Activated CD4-positive, alpha-beta T cell treated with anti-CD3 and anti-CD28 coated beads, Interleukin-2, Interleukin-6, amounts not matched to agents 100 ng/mL and 50 ng/mL, durations not matched to agents 16 hours and 8 hours (primary cell): ENCODE measurements around the gene CFH.
"Not testable (repeated sequence)": the region's sequence is repeated elsewhere in the genome, so short reads cannot be mapped to it uniquely, and the experiment has no call there.

ENCODE experiments used
- DNase-seq: peaks from one replicate; pipeline ENCODE4 v3.0.0-alpha.2; 2020

CFH gene

GRCh38 chr1:196669051-196669450 lies 17.2 kb downstream of the CFH start:
- DNase-seq, result no peak

GRCh38 chr1:196669693-196670092 lies 17.9 kb downstream of the CFH start:
- DNase-seq, result no peak

GRCh38 chr1:196674908-196675307 lies 23.1 kb downstream of the CFH start:
- DNase-seq, result no peak

- no peak for DNase-seq
Measured at GRCh38 chr1:196677781-196678509, 26.1 kb downstream of the CFH start.

GRCh38 chr1:196678510-196678884 lies 26.7 kb downstream of the CFH start:
- no peak for DNase-seq

- no peak for DNase-seq
Measured at GRCh38 chr1:196680107-196680506, 28.3 kb downstream of the CFH start.

- no peak for DNase-seq
Measured at GRCh38 chr1:196684476-196684875, 32.6 kb downstream of the CFH start.

GRCh38 chr1:196685506-196685905 lies 33.7 kb downstream of the CFH start:
- no peak for DNase-seq

GRCh38 chr1:196689001-196689400 lies 37.2 kb downstream of the CFH start:
- DNase-seq, result no peak

GRCh38 chr1:196690582-196690981 lies 38.7 kb downstream of the CFH start:
- DNase-seq, result no peak

GRCh38 chr1:196698993-196699392 lies 47.1 kb downstream of the CFH start:
- no peak for DNase-seq

GRCh38 chr1:196701144-196701543 lies 49.3 kb downstream of the CFH start:
- DNase-seq, result no peak

- not testable (repeated sequence) for DNase-seq
Measured at GRCh38 chr1:196709892-196710291, 58.0 kb downstream of the CFH start.

- DNase-seq, result no peak
Measured at GRCh38 chr1:196717868-196718267, 66.0 kb downstream of the CFH start.

GRCh38 chr1:196723325-196724185 lies 71.7 kb downstream of the CFH start:
- peak; percentile 52 for DNase-seq

GRCh38 chr1:196732526-196732925 lies 80.7 kb downstream of the CFH start:
- DNase-seq, result no peak

GRCh38 chr1:196733091-196733970 lies 81.5 kb downstream of the CFH start:
- no peak for DNase-seq

- DNase-seq, result no peak
Measured at GRCh38 chr1:196734006-196734405, 82.2 kb downstream of the CFH start.

- DNase-seq, result no peak
Measured at GRCh38 chr1:196734460-196734859, 82.6 kb downstream of the CFH start.

- no peak for DNase-seq
Measured at GRCh38 chr1:196738730-196739129, 86.9 kb downstream of the CFH start.

GRCh38 chr1:196743244-196743643 lies 91.4 kb downstream of the CFH start:
- peak; percentile 11 for DNase-seq

GRCh38 chr1:196765019-196765740 lies 113.3 kb downstream of the CFH start:
- DNase-seq, result not testable (repeated sequence)

GRCh38 chr1:196769823-196770222 lies 118.0 kb downstream of the CFH start:
- DNase-seq, result not testable (repeated sequence)
